NOMO-1 (cell line): Measurements from ENCODE around the gene MON1B.
"Not testable (repeated sequence)": the region's sequence is repeated elsewhere in the genome, so short reads cannot be mapped to it uniquely, and the experiment has no call there.

ENCODE experiments used
- DNase-seq, 2 experiments: peaks; one replicate each; lab custom pipeline; 2025; ENCODE audit not compliant: unreplicated experiment in 2 of 2; lab: John Stamatoyannopoulos, UW

MON1B gene

GRCh38 chr16:77238593-77238992 is 47.6 kb downstream of the MON1B start:
- DNase-seq, result no peak

DNA sequence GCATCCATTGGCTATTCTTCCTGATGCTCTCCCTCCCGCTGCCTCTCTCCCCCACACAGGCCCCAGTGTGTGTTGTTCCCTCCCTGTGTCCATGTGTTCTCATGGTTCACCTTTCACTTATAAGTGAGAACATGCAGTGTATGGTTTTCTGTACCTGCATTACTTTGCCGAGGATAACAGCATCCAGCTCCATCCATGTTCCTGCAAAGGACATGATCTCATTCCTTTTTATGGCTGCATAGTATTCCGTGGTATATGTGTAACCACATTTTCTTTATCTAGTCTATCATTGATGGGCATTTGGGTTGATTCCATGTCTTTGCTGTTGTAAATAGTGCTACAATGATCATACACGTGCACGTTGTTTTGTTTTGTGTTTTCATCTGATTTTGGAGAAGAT is 51.5 kb downstream of the MON1B start:
- DNase-seq, result not testable (repeated sequence)

DNA sequence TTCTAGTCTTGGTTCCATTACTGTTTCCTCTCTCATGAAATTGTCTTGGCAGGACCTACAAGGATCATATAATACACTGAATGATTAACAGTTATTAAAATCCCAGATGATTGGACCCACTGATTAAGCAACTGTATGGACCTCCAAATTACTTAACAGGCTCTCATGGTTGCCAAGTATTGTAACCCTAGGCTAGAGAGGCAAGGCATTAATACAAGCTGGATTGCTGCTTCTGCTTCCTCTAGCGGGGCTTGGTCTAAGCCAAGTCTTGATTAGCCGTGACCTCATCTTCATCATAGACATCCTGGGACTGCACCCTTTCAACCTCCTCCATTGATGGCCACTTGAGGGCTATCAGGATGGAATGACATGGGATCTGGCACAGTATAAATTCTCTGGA is 55.2 kb downstream of the MON1B start:
- DNase-seq, result no peak

DNA sequence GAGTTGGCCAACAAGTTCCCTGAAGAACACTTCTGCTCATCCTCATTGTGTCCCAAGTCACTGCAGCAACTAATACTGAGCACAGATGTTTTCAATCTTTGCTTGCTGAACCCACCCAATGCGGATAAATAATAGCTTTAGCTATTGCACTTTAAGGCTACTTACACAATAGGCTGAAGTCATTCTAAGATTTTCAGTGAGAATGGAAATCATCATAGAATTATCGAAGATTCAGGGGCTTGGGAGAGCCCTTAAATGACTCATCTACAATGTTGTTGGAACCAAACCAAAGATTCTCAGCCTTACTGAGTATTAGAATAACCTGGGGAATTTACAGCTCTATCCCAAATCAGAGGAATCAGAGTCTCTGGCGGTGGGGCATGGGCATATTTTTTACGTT is 59.4 kb downstream of the MON1B start:
- DNase-seq, result no peak
